K562 (cell line): ENCODE measurements around the gene ADGRD1. TPM values are rescaled to one million over a fixed set of nuclear protein-coding genes. Genes with fewer than 3 reads are reported as not detected.

ENCODE experiments used
- DMBX1 ChIP-seq: fragments of 250-450 bp; sonication (Bioruptor Pico); IDR thresholded peaks from 2 replicates; pipeline ENCODE4 v1.8.0; 2022; ENCODE audit warnings: inconsistent platforms, mild to moderate bottlenecking, moderate library complexity, borderline replicate concordance
- L3MBTL2 ChIP-seq: fragments of 450-650 bp; IDR thresholded peaks from 2 replicates; pipeline ENCODE4 v1.6.1; 2016; ENCODE audit warnings: mild to moderate bottlenecking, moderate library complexity
- MAFF ChIP-seq: IDR thresholded peaks from 2 replicates; pipeline ENCODE4 v1.6.1; 2012; ENCODE audit warnings: low read length, improper control_type of control experiment
- RBM17 ChIP-seq: fragments of 200-400 bp; formaldehyde crosslinking; IDR thresholded peaks from 2 replicates; pipeline ENCODE4 v1.6.1; 2017; ENCODE audit warnings: low read depth, mild to moderate bottlenecking, low read length, borderline replicate concordance
- ZBTB7A ChIP-seq: IDR thresholded peaks from 2 replicates; pipeline ENCODE4 v1.6.1; 2011; ENCODE audit warnings: low read depth, mild to moderate bottlenecking, low read length, moderate library complexity, borderline replicate concordance; ENCODE audit not compliant: control insufficient read depth
- ZNF347 ChIP-seq: fragments of 450-650 bp; formaldehyde crosslinking; IDR thresholded peaks from 2 replicates; pipeline ENCODE4 v1.4.0; 2020; ENCODE audit warnings: low read depth, mild to moderate bottlenecking, moderate library complexity
- ZNF76 ChIP-seq: fragments of 250-450 bp; sonication (Bioruptor Pico); IDR thresholded peaks from 2 replicates; pipeline ENCODE4 v1.4.0; 2020; ENCODE audit warnings: mild to moderate bottlenecking, moderate library complexity, borderline replicate concordance
- polyA plus RNA-seq, 8 experiments: library from polyadenylated mRNA; depleted of rRNA in 4 of 8; stranded (reverse) in 5 of 8; unstranded in 3 of 8; fragments of >200 nt; fragmentation: Nextera tagmentation in 2 of 8; fragmentation: Illumina TruSeq in 1 of 8; extraction: Ambion mirVana in 2 of 8; extraction: Trizol in 1 of 8; gene quantifications; 2 replicates each; pipeline versions ENCODE4 v1.2.1 to v1.2.3, GENCODE V29; 2011 to 2014; ENCODE audit warnings: inconsistent platforms in 1 of 8, missing spikeins in 1 of 8
- total RNA-seq, 7 experiments: library from RNA; depleted of rRNA in 6 of 7; stranded (reverse); fragments of >200 nt in 6 of 7; fragmentation: Illumina TruSeq in 2 of 7; extraction: Trizol in 2 of 7; gene quantifications; 2 replicates each; pipeline versions ENCODE4 v1.2.1 to v1.2.3, GENCODE V29; 2011 to 2021; ENCODE audit warnings: low replicate concordance in 1 of 7
- TF ChIP-seq, protein P1 (sequence below): fragments of 200-600 bp; sonication (generic); IDR thresholded peaks from one replicate; pipeline ENCODE4 v1.6.1; 2012; ENCODE audit warnings: mild to moderate bottlenecking, low read depth, low read length, inconsistent platforms
- TF ChIP-seq, protein P2 (sequence below): sonication (generic); IDR thresholded peaks from 2 replicates; pipeline ENCODE4 v1.6.1; 2016
- TF ChIP-seq, protein P3 (sequence below): sonication (generic); formaldehyde crosslinking; IDR thresholded peaks from 2 replicates; pipeline ENCODE4 v1.8.1; 2023; ENCODE audit warnings: mild to moderate bottlenecking, missing genetic modification reagents

The ADGRD1 gene
- total and polyA plus RNA-seq, 9 of the 15 experiments (the other 6 are each of a cell fraction or from before 2014, with no cell fraction given) = 1.7 to 11.7 (median 3.3) TPM

DNA sequence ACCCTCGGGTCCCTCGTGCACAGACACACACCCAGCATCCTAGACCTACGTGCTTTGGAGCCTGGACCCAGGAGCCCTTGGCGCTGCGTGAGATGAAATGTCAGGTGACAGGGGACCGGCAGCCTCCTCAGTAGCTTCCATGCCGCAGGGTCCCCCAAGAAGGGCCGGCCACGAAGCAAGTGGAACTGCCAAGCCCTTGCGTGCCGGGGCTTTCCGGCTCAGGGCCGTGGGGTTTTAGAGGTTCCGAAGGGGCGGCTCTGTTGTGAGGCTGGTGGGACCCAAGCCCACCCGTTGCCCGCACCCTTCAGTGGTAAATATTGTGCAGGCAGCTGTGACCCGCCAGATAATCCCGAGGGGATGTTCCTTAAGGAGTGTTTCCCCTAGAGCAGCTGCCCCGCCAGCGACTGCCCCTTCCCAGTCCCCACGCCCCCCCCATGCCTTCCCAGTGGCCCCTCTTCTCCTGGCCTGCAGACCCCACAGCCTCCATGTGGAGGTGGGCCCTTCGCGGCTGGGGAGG lies 133.7 kb downstream of the ADGRD1 start (continued):
- TF ChIP-seq ZBTB7A (no peak), DMBX1 (CRISPR knock-in tag) (no peak), ZNF76 (CRISPR knock-in tag) (no peak), ZNF347 (CRISPR knock-in tag) (no peak), L3MBTL2 (no peak), MAFF (no peak), RBM17 (no peak)
- TF ChIP-seq, protein P1, sequence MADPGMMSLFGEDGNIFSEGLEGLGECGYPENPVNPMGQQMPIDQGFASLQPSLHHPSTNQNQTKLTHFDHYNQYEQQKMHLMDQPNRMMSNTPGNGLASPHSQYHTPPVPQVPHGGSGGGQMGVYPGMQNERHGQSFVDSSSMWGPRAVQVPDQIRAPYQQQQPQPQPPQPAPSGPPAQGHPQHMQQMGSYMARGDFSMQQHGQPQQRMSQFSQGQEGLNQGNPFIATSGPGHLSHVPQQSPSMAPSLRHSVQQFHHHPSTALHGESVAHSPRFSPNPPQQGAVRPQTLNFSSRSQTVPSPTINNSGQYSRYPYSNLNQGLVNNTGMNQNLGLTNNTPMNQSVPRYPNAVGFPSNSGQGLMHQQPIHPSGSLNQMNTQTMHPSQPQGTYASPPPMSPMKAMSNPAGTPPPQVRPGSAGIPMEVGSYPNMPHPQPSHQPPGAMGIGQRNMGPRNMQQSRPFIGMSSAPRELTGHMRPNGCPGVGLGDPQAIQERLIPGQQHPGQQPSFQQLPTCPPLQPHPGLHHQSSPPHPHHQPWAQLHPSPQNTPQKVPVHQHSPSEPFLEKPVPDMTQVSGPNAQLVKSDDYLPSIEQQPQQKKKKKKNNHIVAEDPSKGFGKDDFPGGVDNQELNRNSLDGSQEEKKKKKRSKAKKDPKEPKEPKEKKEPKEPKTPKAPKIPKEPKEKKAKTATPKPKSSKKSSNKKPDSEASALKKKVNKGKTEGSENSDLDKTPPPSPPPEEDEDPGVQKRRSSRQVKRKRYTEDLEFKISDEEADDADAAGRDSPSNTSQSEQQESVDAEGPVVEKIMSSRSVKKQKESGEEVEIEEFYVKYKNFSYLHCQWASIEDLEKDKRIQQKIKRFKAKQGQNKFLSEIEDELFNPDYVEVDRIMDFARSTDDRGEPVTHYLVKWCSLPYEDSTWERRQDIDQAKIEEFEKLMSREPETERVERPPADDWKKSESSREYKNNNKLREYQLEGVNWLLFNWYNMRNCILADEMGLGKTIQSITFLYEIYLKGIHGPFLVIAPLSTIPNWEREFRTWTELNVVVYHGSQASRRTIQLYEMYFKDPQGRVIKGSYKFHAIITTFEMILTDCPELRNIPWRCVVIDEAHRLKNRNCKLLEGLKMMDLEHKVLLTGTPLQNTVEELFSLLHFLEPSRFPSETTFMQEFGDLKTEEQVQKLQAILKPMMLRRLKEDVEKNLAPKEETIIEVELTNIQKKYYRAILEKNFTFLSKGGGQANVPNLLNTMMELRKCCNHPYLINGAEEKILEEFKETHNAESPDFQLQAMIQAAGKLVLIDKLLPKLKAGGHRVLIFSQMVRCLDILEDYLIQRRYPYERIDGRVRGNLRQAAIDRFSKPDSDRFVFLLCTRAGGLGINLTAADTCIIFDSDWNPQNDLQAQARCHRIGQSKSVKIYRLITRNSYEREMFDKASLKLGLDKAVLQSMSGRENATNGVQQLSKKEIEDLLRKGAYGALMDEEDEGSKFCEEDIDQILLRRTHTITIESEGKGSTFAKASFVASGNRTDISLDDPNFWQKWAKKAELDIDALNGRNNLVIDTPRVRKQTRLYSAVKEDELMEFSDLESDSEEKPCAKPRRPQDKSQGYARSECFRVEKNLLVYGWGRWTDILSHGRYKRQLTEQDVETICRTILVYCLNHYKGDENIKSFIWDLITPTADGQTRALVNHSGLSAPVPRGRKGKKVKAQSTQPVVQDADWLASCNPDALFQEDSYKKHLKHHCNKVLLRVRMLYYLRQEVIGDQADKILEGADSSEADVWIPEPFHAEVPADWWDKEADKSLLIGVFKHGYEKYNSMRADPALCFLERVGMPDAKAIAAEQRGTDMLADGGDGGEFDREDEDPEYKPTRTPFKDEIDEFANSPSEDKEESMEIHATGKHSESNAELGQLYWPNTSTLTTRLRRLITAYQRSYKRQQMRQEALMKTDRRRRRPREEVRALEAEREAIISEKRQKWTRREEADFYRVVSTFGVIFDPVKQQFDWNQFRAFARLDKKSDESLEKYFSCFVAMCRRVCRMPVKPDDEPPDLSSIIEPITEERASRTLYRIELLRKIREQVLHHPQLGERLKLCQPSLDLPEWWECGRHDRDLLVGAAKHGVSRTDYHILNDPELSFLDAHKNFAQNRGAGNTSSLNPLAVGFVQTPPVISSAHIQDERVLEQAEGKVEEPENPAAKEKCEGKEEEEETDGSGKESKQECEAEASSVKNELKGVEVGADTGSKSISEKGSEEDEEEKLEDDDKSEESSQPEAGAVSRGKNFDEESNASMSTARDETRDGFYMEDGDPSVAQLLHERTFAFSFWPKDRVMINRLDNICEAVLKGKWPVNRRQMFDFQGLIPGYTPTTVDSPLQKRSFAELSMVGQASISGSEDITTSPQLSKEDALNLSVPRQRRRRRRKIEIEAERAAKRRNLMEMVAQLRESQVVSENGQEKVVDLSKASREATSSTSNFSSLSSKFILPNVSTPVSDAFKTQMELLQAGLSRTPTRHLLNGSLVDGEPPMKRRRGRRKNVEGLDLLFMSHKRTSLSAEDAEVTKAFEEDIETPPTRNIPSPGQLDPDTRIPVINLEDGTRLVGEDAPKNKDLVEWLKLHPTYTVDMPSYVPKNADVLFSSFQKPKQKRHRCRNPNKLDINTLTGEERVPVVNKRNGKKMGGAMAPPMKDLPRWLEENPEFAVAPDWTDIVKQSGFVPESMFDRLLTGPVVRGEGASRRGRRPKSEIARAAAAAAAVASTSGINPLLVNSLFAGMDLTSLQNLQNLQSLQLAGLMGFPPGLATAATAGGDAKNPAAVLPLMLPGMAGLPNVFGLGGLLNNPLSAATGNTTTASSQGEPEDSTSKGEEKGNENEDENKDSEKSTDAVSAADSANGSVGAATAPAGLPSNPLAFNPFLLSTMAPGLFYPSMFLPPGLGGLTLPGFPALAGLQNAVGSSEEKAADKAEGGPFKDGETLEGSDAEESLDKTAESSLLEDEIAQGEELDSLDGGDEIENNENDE = no peak
- TF ChIP-seq, protein P2, sequence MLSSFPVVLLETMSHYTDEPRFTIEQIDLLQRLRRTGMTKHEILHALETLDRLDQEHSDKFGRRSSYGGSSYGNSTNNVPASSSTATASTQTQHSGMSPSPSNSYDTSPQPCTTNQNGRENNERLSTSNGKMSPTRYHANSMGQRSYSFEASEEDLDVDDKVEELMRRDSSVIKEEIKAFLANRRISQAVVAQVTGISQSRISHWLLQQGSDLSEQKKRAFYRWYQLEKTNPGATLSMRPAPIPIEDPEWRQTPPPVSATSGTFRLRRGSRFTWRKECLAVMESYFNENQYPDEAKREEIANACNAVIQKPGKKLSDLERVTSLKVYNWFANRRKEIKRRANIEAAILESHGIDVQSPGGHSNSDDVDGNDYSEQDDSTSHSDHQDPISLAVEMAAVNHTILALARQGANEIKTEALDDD = no peak
- TF ChIP-seq, protein P3, sequence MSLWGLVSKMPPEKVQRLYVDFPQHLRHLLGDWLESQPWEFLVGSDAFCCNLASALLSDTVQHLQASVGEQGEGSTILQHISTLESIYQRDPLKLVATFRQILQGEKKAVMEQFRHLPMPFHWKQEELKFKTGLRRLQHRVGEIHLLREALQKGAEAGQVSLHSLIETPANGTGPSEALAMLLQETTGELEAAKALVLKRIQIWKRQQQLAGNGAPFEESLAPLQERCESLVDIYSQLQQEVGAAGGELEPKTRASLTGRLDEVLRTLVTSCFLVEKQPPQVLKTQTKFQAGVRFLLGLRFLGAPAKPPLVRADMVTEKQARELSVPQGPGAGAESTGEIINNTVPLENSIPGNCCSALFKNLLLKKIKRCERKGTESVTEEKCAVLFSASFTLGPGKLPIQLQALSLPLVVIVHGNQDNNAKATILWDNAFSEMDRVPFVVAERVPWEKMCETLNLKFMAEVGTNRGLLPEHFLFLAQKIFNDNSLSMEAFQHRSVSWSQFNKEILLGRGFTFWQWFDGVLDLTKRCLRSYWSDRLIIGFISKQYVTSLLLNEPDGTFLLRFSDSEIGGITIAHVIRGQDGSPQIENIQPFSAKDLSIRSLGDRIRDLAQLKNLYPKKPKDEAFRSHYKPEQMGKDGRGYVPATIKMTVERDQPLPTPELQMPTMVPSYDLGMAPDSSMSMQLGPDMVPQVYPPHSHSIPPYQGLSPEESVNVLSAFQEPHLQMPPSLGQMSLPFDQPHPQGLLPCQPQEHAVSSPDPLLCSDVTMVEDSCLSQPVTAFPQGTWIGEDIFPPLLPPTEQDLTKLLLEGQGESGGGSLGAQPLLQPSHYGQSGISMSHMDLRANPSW (CRISPR knock-in tag) = no peak
- TF ChIP-seq, all 486 proteins: peak for 0
